ENCODE results near the gene DDX54.

DDX54 gene

DNA sequence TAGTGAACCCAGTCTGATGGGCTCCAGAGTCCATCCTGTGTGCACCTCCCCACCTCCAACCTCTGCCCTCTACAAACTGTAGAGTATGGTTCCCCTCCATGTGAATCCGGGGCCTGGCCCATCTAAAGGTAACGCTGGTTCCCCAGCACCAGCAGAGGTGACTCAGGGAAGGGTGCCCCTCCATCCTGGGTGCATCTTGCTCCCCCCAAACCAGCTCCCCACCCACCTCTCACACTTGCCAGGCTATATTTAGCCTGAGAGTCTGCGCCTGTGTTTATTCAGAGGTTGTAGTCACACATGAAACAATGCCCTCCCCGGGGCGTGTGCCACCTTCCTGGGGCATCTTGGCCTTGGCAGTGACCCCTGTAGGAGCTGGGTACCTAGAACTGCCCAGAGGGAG lies 75.9 kb downstream of the DDX54 start:
- H3K27me3 ChIP-seq, result peaks cover 39% of the 10 kb centered on the region
- H3K27ac ChIP-seq, result no peak overlapping the region
- TF ChIP-seq, protein P1, sequence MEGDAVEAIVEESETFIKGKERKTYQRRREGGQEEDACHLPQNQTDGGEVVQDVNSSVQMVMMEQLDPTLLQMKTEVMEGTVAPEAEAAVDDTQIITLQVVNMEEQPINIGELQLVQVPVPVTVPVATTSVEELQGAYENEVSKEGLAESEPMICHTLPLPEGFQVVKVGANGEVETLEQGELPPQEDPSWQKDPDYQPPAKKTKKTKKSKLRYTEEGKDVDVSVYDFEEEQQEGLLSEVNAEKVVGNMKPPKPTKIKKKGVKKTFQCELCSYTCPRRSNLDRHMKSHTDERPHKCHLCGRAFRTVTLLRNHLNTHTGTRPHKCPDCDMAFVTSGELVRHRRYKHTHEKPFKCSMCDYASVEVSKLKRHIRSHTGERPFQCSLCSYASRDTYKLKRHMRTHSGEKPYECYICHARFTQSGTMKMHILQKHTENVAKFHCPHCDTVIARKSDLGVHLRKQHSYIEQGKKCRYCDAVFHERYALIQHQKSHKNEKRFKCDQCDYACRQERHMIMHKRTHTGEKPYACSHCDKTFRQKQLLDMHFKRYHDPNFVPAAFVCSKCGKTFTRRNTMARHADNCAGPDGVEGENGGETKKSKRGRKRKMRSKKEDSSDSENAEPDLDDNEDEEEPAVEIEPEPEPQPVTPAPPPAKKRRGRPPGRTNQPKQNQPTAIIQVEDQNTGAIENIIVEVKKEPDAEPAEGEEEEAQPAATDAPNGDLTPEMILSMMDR (IDR thresholded peaks at IDR 0.05), result no peak
- no peaks in the 10 kb centered on the region for H3K36me3 ChIP-seq
- no peak overlapping the region for H3K4me3 ChIP-seq (ENCODE audit: low read depth in 1 of 2, low read length in 1 of 2)
- H3K9me3 ChIP-seq, result no peaks in the 10 kb centered on the region
- H3K4me1 ChIP-seq (ENCODE audit: control insufficient read depth in 1 of 2, insufficient read depth in 1 of 2, low read depth in 1 of 2, low read length in 1 of 2), result no peaks in the 10 kb centered on the region

GRCh38 chr12:113108308-113108707 lies 77.0 kb downstream of the DDX54 start:
- Histone ChIP-seq H3K27ac (no peak overlapping the region), H3K4me3 (ENCODE audit: low read depth in 1 of 2, low read length in 1 of 2) (no peak overlapping the region), H3K9me3 (no peaks in the 10 kb centered on the region), H3K27me3 (peaks cover 50% of the 10 kb centered on the region), H3K36me3 (no peaks in the 10 kb centered on the region), H3K4me1 (ENCODE audit: control insufficient read depth in 1 of 2, insufficient read depth in 1 of 2, low read depth in 1 of 2, low read length in 1 of 2) (no peaks in the 10 kb centered on the region)
- TF ChIP-seq, protein P1 (IDR thresholded peaks at IDR 0.05), result no peak
